ENCODE results near the gene C1orf232.

DNA sequence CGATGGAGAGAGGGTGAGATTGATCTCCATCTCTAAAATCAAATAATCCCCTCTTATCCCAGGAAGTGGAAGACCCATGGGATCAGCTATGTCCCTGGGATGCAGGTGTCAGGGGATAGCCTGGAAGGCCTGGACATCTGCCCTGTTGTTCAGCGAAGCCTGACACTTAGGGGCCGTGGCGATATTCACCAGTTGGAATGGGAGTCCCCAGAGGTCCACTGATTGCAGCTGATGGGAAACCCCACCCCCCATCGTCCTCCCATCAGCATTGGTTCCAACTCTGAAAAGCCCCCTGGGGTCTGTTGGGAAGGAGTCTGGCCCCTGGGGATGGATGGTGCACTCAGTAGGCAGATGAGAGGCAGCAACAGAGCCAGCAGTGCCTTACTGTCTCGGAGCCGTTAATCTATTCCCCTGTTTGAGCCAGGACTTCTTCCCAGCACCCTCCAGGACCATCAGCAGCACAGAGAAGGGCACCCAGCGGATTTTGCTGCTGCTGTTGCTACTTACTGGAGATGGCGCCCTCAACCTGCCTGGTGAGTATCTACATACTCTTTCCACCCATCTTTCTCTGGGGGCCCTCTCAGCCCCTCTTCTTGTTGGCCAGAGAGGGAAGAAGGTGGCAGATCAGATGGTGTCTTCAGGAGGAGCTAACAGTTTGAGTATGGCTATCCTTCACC is 35.0 kb upstream of the C1orf232 start:
- TF ChIP-seq CTCF (IDR thresholded peaks at IDR 0.05) (no peak), EZH2 (IDR thresholded peaks at IDR 0.05) (no peak), EZH2phosphoT487 (IDR thresholded peaks at IDR 0.05) (no peak)

Measured in neural progenitor cell (in vitro differentiated cells).